H1 (cell line): ENCODE data around the gene ELP1. TPM values are rescaled to one million over a fixed set of nuclear protein-coding genes. Genes with fewer than 3 reads are reported as not detected.

Source experiments
- POLR2AphosphoS5 ChIP-seq: IDR thresholded peaks from 2 replicates; pipeline ENCODE4 v1.6.1; 2011; ENCODE audit warnings: low read depth, low read length
- SIRT6 ChIP-seq: IDR thresholded peaks from one replicate; pipeline ENCODE4 v1.7.1; 2012; ENCODE audit warnings: low read length, inconsistent platforms
- YY1 ChIP-seq: IDR thresholded peaks from 2 replicates; pipeline ENCODE4 v1.6.1; 2011; ENCODE audit warnings: low read depth, mild to moderate bottlenecking, low read length
- polyA plus RNA-seq, 7 experiments: library from polyadenylated mRNA; depleted of rRNA in 3 of 7; stranded (reverse) in 5 of 7; unstranded in 2 of 7; fragments of >200 nt in 5 of 7; fragments of 200-250 nt in 2 of 7; gene quantifications; 1 replicate in 5 of 7; 2 replicates in 1 of 7; 4 replicates in 1 of 7; pipeline versions ENCODE4 v1.2.1 to v1.2.3, GENCODE V29; 2011 to 2013; ENCODE audit warnings: missing spikeins in 2 of 7, mixed read lengths in 2 of 7
- total RNA-seq: library from RNA; stranded (reverse); fragmentation: NEBNext Ultra II Directional; extraction: Animal tissue kit (Norgen Biotek cat#: 25700); gene quantifications from 2 replicates; pipeline ENCODE4 v1.2.1, GENCODE V29; 2021

Gene ELP1
- total and polyA plus RNA-seq, 2 of the 8 experiments (the other 6 are each of a cell fraction or from before 2014, with no cell fraction given) = 13.9 to 31.3 TPM

- TF ChIP-seq SIRT6 (no peak), YY1 (no peak), POLR2AphosphoS5 (no peak)
Observed at GRCh38 chr9:108844391-108844790, 89.5 kb downstream of the ELP1 start (continued).
